H1 (cell line): ENCODE measurements around the gene GAS7. TPM values are rescaled to one million over a fixed set of nuclear protein-coding genes. Genes with fewer than 3 reads are reported as not detected.

Experiments used
- CTCF ChIA-PET: fragments of 300-600 bp; sonication (Branson Sonifier 250); formaldehyde crosslinking; loops from one replicate; lab custom pipeline; 2021; ENCODE audit not compliant: partially characterized antibody; lab: Charles Lee
- POLR2A ChIA-PET: fragments of 300-600 bp; sonication (Branson Sonifier 250); formaldehyde crosslinking; loops from one replicate; lab custom pipeline; 2021; ENCODE audit warnings: inconsistent platforms; ENCODE audit not compliant: partially characterized antibody; lab: Charles Lee
- DNase-seq, 2 experiments: peaks; one replicate each; pipeline versions ENCODE4 v3.0.0 to v3.0.0-alpha.2; 2010 to 2022; ENCODE audit warnings: low spot score in 2 of 2, low read depth in 1 of 2, mixed read lengths in 1 of 2
- FAIRE-seq: peaks from 2 replicates; lab custom pipeline; 2011; peaks lifted over from hg19 to GRCh38; lab: Jason Lieb, UNC
- H2AFZ ChIP-seq: 2 replicates; pipeline ENCODE4 v1.8.1; 2012; ENCODE audit warnings: low read length, inconsistent platforms
- H2AK5ac ChIP-seq: 2 replicates; pipeline ENCODE4 v1.6.1; 2013; ENCODE audit warnings: low read depth, low read length
- H2BK120ac ChIP-seq: replicated peaks from 2 replicates; pipeline ENCODE3; 2013; ENCODE audit warnings: low read depth, low read length, inconsistent platforms
- H2BK12ac ChIP-seq: 2 replicates; pipeline ENCODE4 v1.6.1; 2013; ENCODE audit warnings: low read depth, low read length
- H2BK15ac ChIP-seq: 2 replicates; pipeline ENCODE4 v1.6.1; 2013; ENCODE audit warnings: low read length
- H2BK20ac ChIP-seq: 2 replicates; pipeline ENCODE4 v1.6.1; 2013; ENCODE audit warnings: low read length
- H2BK5ac ChIP-seq: 2 replicates; pipeline ENCODE4 v1.6.1; 2013; ENCODE audit warnings: low read depth, low read length
- H3K14ac ChIP-seq: 2 replicates; pipeline ENCODE4 v1.6.1; 2013; ENCODE audit warnings: inconsistent platforms; ENCODE audit not compliant: insufficient read length
- H3K18ac ChIP-seq: 2 replicates; pipeline ENCODE4 v1.6.1; 2013; ENCODE audit warnings: low read length; ENCODE audit errors: extremely low read depth
- H3K23ac ChIP-seq: 2 replicates; pipeline ENCODE4 v1.6.1; 2013; ENCODE audit warnings: inconsistent platforms; ENCODE audit not compliant: insufficient read length
- H3K23me2 ChIP-seq: 2 replicates; pipeline ENCODE4 v1.6.1; 2013; ENCODE audit warnings: low read depth, low read length
- H3K27ac ChIP-seq: 2 replicates; pipeline ENCODE4 v1.6.1; 2011; ENCODE audit warnings: low read depth, low read length, inconsistent platforms
- H3K27me3 ChIP-seq, 4 experiments: replicated peaks in 1 of 4; 1 replicate in 1 of 4; 2 replicates in 3 of 4; pipeline versions ENCODE4 v1.6.1 to v1.8.1; 2011 to 2013; ENCODE audit warnings: low read length in 3 of 4, mild to moderate bottlenecking in 3 of 4, inconsistent platforms in 2 of 4, mixed read lengths in 2 of 4, moderate library complexity in 1 of 4; ENCODE audit not compliant: control insufficient read depth in 3 of 4, insufficient read depth in 3 of 4; ENCODE audit errors: extremely low read depth in 1 of 4
- H3K36me3 ChIP-seq, 4 experiments: 2 replicates each; pipeline versions ENCODE4 v1.6.1 to v1.8.1; 2011 to 2013; ENCODE audit warnings: mild to moderate bottlenecking in 4 of 4, low read length in 3 of 4, moderate library complexity in 2 of 4, control low read depth in 1 of 4, inconsistent platforms in 1 of 4; ENCODE audit not compliant: insufficient read depth in 4 of 4, control insufficient read depth in 2 of 4
- H3K4ac ChIP-seq: replicated peaks from 2 replicates; pipeline ENCODE3; 2013; ENCODE audit warnings: low read length, low read depth, mixed read lengths, inconsistent platforms; ENCODE audit not compliant: insufficient read length
- H3K4me1 ChIP-seq, 4 experiments: replicated peaks in 1 of 4; 1 replicate in 1 of 4; 2 replicates in 3 of 4; pipeline versions ENCODE4 v1.6.1 to v1.8.1; 2011 to 2013; ENCODE audit warnings: low read length in 3 of 4, inconsistent platforms in 2 of 4, mixed read lengths in 1 of 4; ENCODE audit not compliant: insufficient read depth in 4 of 4, control insufficient read depth in 3 of 4
- H3K4me2 ChIP-seq, 2 experiments: 2 replicates each; pipeline versions ENCODE4 v1.6.1 to v1.8.1; 2011 to 2013; ENCODE audit warnings: low read depth in 2 of 2, low read length in 2 of 2, control low read depth in 1 of 2, inconsistent platforms in 1 of 2, mild to moderate bottlenecking in 1 of 2; ENCODE audit not compliant: insufficient read depth in 1 of 2
- H3K4me3 ChIP-seq, 4 experiments: fragments of 200-600, 300-600 bp in 1 of 4; sonication (generic), shearing (Covaris generic), sonication (Bioruptor Twin) in 1 of 4; 2 replicates each; pipeline versions ENCODE4 v1.5.1 to v1.8.1; 2011 to 2016; ENCODE audit warnings: low read length in 4 of 4, low read depth in 3 of 4, control low read depth in 2 of 4, inconsistent platforms in 2 of 4, mild to moderate bottlenecking in 2 of 4, mixed read lengths in 1 of 4, moderate library complexity in 1 of 4; ENCODE audit not compliant: insufficient read depth in 2 of 4; ENCODE audit errors: extremely low read depth in 1 of 4
- H3K56ac ChIP-seq: replicated peaks from 2 replicates; pipeline ENCODE3; 2013; ENCODE audit warnings: low read depth, mild to moderate bottlenecking, mixed read lengths, low read length, inconsistent platforms; ENCODE audit not compliant: insufficient read length
- H3K79me1 ChIP-seq: 2 replicates; pipeline ENCODE4 v1.6.1; 2013; ENCODE audit warnings: low read depth, low read length, control low read depth
- H3K79me2 ChIP-seq, 2 experiments: 2 replicates each; pipeline versions ENCODE4 v1.6.1 to v1.8.1; 2012 to 2013; ENCODE audit warnings: low read length in 2 of 2, mild to moderate bottlenecking in 2 of 2, inconsistent platforms in 1 of 2; ENCODE audit not compliant: insufficient read depth in 2 of 2, control insufficient read depth in 1 of 2
- H3K9ac ChIP-seq, 4 experiments: replicated peaks in 1 of 4; 1 replicate in 1 of 4; 2 replicates in 3 of 4; pipeline versions ENCODE4 v1.6.1 to v1.8.1; 2011 to 2013; ENCODE audit warnings: low read depth in 3 of 4, low read length in 3 of 4, control low read depth in 2 of 4, mild to moderate bottlenecking in 2 of 4, moderate library complexity in 2 of 4, inconsistent platforms in 1 of 4; ENCODE audit errors: extremely low read depth in 1 of 4
- H3K9me3 ChIP-seq, 2 experiments: 2 replicates each; pipeline versions ENCODE4 v1.6.1 to v1.8.1; 2012 to 2013; ENCODE audit warnings: mild to moderate bottlenecking in 2 of 2, moderate library complexity in 2 of 2, control low read depth in 1 of 2, inconsistent platforms in 1 of 2, low read depth in 1 of 2, low read length in 1 of 2, mixed read lengths in 1 of 2; ENCODE audit not compliant: insufficient read depth in 2 of 2
- H4K20me1 ChIP-seq, 2 experiments: replicated peaks in 1 of 2; 2 replicates each; pipeline versions ENCODE3 to v1.8.1; 2011 to 2013; ENCODE audit warnings: inconsistent platforms in 2 of 2, low read length in 2 of 2, mild to moderate bottlenecking in 1 of 2; ENCODE audit not compliant: insufficient read depth in 2 of 2, control insufficient read depth in 1 of 2
- H4K5ac ChIP-seq: 2 replicates; pipeline ENCODE4 v1.6.1; 2013; ENCODE audit warnings: low read length, low read depth, mixed read lengths, inconsistent platforms; ENCODE audit not compliant: insufficient read length
- H4K8ac ChIP-seq: 2 replicates; pipeline ENCODE4 v1.8.0; 2013; ENCODE audit warnings: mild to moderate bottlenecking, moderate library complexity, low read length, inconsistent platforms; ENCODE audit not compliant: insufficient read depth; ENCODE audit errors: extremely low read depth
- H4K91ac ChIP-seq: replicated peaks from 2 replicates; pipeline ENCODE3; 2013; ENCODE audit warnings: low read length, mixed read lengths, inconsistent platforms; ENCODE audit not compliant: insufficient read length
- ASH2L ChIP-seq: fragments of 200-600, 300-600 bp; sonication (generic); IDR thresholded peaks from one replicate; pipeline ENCODE4 v1.7.1; 2017; ENCODE audit warnings: low read length
- GABPA ChIP-seq: IDR thresholded peaks from 2 replicates; pipeline ENCODE4 v1.6.1; 2011; ENCODE audit warnings: mild to moderate bottlenecking, low read length, moderate library complexity, borderline replicate concordance; ENCODE audit not compliant: insufficient read depth
- HDAC6 ChIP-seq: IDR thresholded peaks from one replicate; pipeline ENCODE4 v1.7.1; 2012; ENCODE audit warnings: low read depth, mild to moderate bottlenecking, inconsistent platforms, low read length, moderate library complexity
- NRF1 ChIP-seq: IDR thresholded peaks from 2 replicates; pipeline ENCODE4 v1.6.1; 2011; ENCODE audit warnings: mild to moderate bottlenecking, low read depth, low read length, improper control_type of control experiment
- WGBS, 2 experiments: shearing (Covaris generic) in 1 of 2; methylation state at CpG; one replicate each; pipeline versions ENCODE4 v1.1.6 to v1.1.7; 2013 to 2015; ENCODE audit warnings: low lambda C conversion rate in 2 of 2, mixed read lengths in 2 of 2, inconsistent platforms in 1 of 2, low coverage in 1 of 2, missing lambda C conversion rate in 1 of 2; ENCODE audit not compliant: insufficient replicate concordance in 2 of 2, insufficient coverage in 1 of 2, insufficient read length in 1 of 2; ENCODE audit errors: extremely low coverage in 1 of 2, missing lambda C conversion rate in 1 of 2; 5-methylcytosine and 5-hydroxymethylcytosine counted together
- polyA plus RNA-seq, 7 experiments: library from polyadenylated mRNA; depleted of rRNA in 3 of 7; stranded (reverse) in 5 of 7; unstranded in 2 of 7; fragments of >200 nt in 5 of 7; fragments of 200-250 nt in 2 of 7; gene quantifications; 1 replicate in 5 of 7; 2 replicates in 1 of 7; 4 replicates in 1 of 7; pipeline versions ENCODE4 v1.2.1 to v1.2.3, GENCODE V29; 2011 to 2013; ENCODE audit warnings: missing spikeins in 2 of 7, mixed read lengths in 2 of 7
- total RNA-seq: library from RNA; stranded (reverse); fragmentation: NEBNext Ultra II Directional; extraction: Animal tissue kit (Norgen Biotek cat#: 25700); gene quantifications from 2 replicates; pipeline ENCODE4 v1.2.1, GENCODE V29; 2021

The GAS7 gene
- total and polyA plus RNA-seq, 2 of the 8 experiments (the other 6 are each of a cell fraction or from before 2014, with no cell fraction given): 5.0 to 14.5 TPM

DNA sequence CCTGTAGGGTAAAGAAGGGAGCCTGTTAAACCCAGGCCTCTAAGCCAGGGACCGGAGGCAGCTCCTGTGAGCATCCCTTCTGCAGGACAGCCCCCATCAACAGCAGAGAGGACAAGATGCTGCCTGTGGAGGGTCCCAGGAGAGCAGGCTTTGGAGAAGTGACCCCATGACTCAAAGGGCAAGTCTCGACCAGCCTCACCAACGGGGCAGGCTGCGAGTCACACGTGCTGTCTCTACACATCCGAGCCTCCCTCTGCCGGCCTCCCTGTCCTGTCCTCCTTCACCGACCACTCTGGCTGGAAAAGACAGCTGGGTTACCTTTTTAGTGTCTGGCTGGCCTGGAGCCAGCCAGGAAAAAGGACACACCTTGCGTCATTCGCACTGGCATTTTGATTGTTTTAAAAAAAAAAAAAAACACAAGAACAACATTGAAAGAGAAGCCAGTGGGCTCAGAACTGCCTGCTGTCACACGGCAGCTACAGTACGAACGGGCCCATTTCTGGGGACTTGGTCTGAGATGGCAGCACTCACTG lies 218.9 kb downstream of the GAS7 start:
- Histone ChIP-seq H3K27me3 (no peaks in the 10 kb centered on the region), H3K23ac (no peak overlapping the region), H3K79me1 (no peaks in the 10 kb centered on the region), H3K4me2 (no peak overlapping the region), H2AK5ac (0 out of 2 replicates have a peak overlapping the region, but pooled peaks have one; percentile 24), H3K56ac (no peak overlapping the region), H4K8ac (no peak overlapping the region), H2BK15ac (no peak overlapping the region), H2AFZ (no peak overlapping the region), H3K9me3 (no peaks in the 10 kb centered on the region), H3K14ac (no peak overlapping the region), H4K91ac (no peak overlapping the region), H2BK20ac (no peak overlapping the region), H3K9ac (no peak overlapping the region), H3K4me3 (no peak overlapping the region), H3K18ac (no peak overlapping the region), H3K4me1 (peaks cover 0 to 3% (median 0%) of the 10 kb centered on the region in 4 experiments; a peak in 2 of 7 replicates), H2BK12ac (no peak overlapping the region), H2BK5ac (no peak overlapping the region), H3K23me2 (no peaks in the 10 kb centered on the region), H4K5ac (no peak overlapping the region), H3K27ac (no peak overlapping the region), H4K20me1 (no peaks in the 10 kb centered on the region), H2BK120ac (no peak overlapping the region), H3K4ac (no peak overlapping the region), H3K79me2 (no peaks in the 10 kb centered on the region), H3K36me3 (no peaks in the 10 kb centered on the region)
- ChIA-PET CTCF (interaction anchor here (0.9 to 12.4 kb wide), 7 partner anchors 10 to 247 kb away, joined by 3 to 140 read pairs (median 5); no protein-coding TSS in a partner anchor), POLR2A (no interaction called here)
- no peak for FAIRE-seq
- DNase-seq: no peak
- 90% methylated on average over 8 of the region's 13 CpGs; no CpG with 5 or more reads in 1 of the 2 experiments for WGBS, 2 experiments
- TF ChIP-seq HDAC6 (no peak), ASH2L (no peak), NRF1 (no peak), GABPA (no peak)
